ENCODE data around the gene PPP1R3G. TPM values are rescaled to one million over a fixed set of nuclear protein-coding genes. Genes with fewer than 3 reads are reported as not detected.
A peak's percentile ranks its signal among the peaks of the same experiment; 100 is the strongest.

The PPP1R3G gene
- total and polyA plus RNA-seq, 2 of the 4 experiments (the other 2 are of a cell fraction), result 0.10 to 0.18 TPM

DNA sequence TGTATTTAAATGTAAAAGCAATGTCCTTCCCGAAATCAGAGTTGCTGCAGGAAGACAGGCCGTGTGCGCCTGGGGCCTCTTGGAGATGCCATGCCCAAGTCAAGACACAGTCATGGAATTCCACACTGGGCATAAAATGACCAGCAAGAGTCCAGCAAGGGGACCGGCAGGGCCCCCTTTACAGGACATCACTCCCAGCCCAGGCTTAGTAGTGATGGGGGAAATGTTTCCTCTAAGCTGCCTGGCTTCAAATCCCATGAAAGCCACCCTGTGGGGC is 1.9 kb upstream of the PPP1R3G start:
- Histone ChIP-seq H3K14ac (replicated peaks; ENCODE audit: low read depth, low read length) (no peak overlapping the region), H3K9ac (ENCODE audit: low read depth, low read length) (no peak overlapping the region), H3K23ac (ENCODE audit: low read depth, low read length) (peak overlapping the region; percentile 35; the same call in 1 of the 2 replicates), H3K4me1 (ENCODE audit: control insufficient read depth, insufficient read depth, low read length) (peaks cover 12% of the 10 kb centered on the region), H2BK5ac (ENCODE audit: low read depth, low read length, poor library complexity, severe bottlenecking) (no peak overlapping the region), H4K20me1 (ENCODE audit: insufficient read depth, low read length) (no peaks in the 10 kb centered on the region), H3K9me1 (ENCODE audit: insufficient read depth, low read length) (peaks cover 5% of the 10 kb centered on the region; the same call in 1 of the 2 replicates), H3K36me3 (ENCODE audit: control insufficient read depth, insufficient read depth, low read length) (no peaks in the 10 kb centered on the region), H4K91ac (ENCODE audit: insufficient read depth, low read depth, low read length) (no peak overlapping the region), H3K9me3 (ENCODE audit: control insufficient read depth, insufficient read depth, low read length) (no peaks in the 10 kb centered on the region; the same call in 1 of the 2 replicates), H3K4me2 (ENCODE audit: low read depth, low read length) (no peak overlapping the region), H3K4ac (ENCODE audit: low read depth, low read length) (no peak overlapping the region), H2BK20ac (ENCODE audit: low read depth, low read length) (no peak overlapping the region; the same call in 1 of the 2 replicates), H2AK9ac (replicated peaks; ENCODE audit: low read depth, low read length, poor library complexity) (no peak overlapping the region), H4K8ac (ENCODE audit: low read depth in 2 of 2, low read length in 2 of 2) (no peak overlapping the region; a peak in 1 of 4 replicates), H3K79me1 (ENCODE audit: low read depth in 1 of 2, low read length in 2 of 2) (no peaks in the 10 kb centered on the region), H4K5ac (ENCODE audit: low read depth, low read length) (no peak overlapping the region), H3K27ac (ENCODE audit: insufficient read depth, low read length) (no peak overlapping the region), H3K18ac (ENCODE audit: low read depth, low read length) (no peak overlapping the region), H2AFZ (replicated peaks; ENCODE audit: low read length, poor library complexity) (no peak overlapping the region), H3K4me3 (ENCODE audit: insufficient read depth, low read depth, low read length) (no peak overlapping the region), H2AK5ac (ENCODE audit: low read depth, low read length) (peak overlapping the region; percentile 35; the same call in 1 of the 2 replicates), H3K27me3 (ENCODE audit: control insufficient read depth, insufficient read depth, low read length) (peaks cover 21% of the 10 kb centered on the region), H3K56ac (ENCODE audit: extremely low read depth, insufficient read depth, low read length) (no peak overlapping the region), H2BK120ac (ENCODE audit: low read depth, low read length) (no peak overlapping the region), H2BK15ac (ENCODE audit: low read depth, low read length) (peak overlapping the region; percentile 74; the same call in 2 of the 3 replicates)
- TF ChIP-seq NFE2L2 (IDR thresholded peaks at IDR 0.05; ENCODE audit: low read depth, low read length) (no peak), MAZ (IDR thresholded peaks at IDR 0.05; ENCODE audit: borderline replicate concordance, low read depth, low read length) (no peak), CEBPB (IDR thresholded peaks at IDR 0.05; ENCODE audit: low read depth, low read length) (no peak), RCOR1 (IDR thresholded peaks at IDR 0.05; ENCODE audit: insufficient replicate concordance, low read length) (no peak)
- intact Hi-C loops (cut with micrococcal nuclease) (no loop called here), dilution Hi-C loops (cut with HindIII; ENCODE audit: low sequenced_read_pairs, unreplicated experiment) (no loop called here), in situ Hi-C loops (cut with MboI; ENCODE audit: low sequenced_read_pairs) (no loop called here)
- ChIA-PET POLR2A (ENCODE audit: unreplicated experiment) (no interaction called here), CTCF (no interaction called here)
- no peak for ATAC-seq (ENCODE audit: low read depth)
- no TSS peak for BruUV-seq (replicated peaks)
- WGBS, 2 experiments (ENCODE audit: extremely low coverage in 2 of 2, insufficient read length in 1 of 2), result 100% methylated on average over 1 of the region's 4 CpGs; no CpG with 5 or more reads in 1 of the 2 experiments
- no peak for DNase-seq

Data from IMR-90 (cell line).